Liver (tissue), 3 donors: Measurements from ENCODE around the gene PTPRD.

Experiments used
- HNF4G ChIP-seq: IDR thresholded peaks from 2 replicates; pipeline ENCODE4 v1.6.1; 2016; ENCODE audit warnings: antibody characterized with exemption
- MAX ChIP-seq: IDR thresholded peaks from 2 replicates; pipeline ENCODE4 v1.6.1; 2016; ENCODE audit warnings: antibody characterized with exemption
- RAD21 ChIP-seq, 2 donors: IDR thresholded peaks; 2 replicates each; pipeline ENCODE4 v1.6.1; 2016; ENCODE audit warnings: antibody characterized with exemption in 2 of 2, mild to moderate bottlenecking in 2 of 2
- TF ChIP-seq, protein P1 (sequence below): fragments of 150-350 bp; IDR thresholded peaks from 2 replicates; pipeline ENCODE4 v1.5.1; 2017; ENCODE audit warnings: improper control_type of control experiment, low read depth, low read length; ENCODE audit not compliant: missing input control
- donor health status: healthy.
- donor health status: healthy.

- TF ChIP-seq, protein P1, sequence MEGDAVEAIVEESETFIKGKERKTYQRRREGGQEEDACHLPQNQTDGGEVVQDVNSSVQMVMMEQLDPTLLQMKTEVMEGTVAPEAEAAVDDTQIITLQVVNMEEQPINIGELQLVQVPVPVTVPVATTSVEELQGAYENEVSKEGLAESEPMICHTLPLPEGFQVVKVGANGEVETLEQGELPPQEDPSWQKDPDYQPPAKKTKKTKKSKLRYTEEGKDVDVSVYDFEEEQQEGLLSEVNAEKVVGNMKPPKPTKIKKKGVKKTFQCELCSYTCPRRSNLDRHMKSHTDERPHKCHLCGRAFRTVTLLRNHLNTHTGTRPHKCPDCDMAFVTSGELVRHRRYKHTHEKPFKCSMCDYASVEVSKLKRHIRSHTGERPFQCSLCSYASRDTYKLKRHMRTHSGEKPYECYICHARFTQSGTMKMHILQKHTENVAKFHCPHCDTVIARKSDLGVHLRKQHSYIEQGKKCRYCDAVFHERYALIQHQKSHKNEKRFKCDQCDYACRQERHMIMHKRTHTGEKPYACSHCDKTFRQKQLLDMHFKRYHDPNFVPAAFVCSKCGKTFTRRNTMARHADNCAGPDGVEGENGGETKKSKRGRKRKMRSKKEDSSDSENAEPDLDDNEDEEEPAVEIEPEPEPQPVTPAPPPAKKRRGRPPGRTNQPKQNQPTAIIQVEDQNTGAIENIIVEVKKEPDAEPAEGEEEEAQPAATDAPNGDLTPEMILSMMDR: no peak
- TF ChIP-seq HNF4G: no peak
- TF ChIP-seq RAD21 (IDR thresholded peaks at IDR 0.05): no peak
- no peak for TF ChIP-seq MAX
Observed at GRCh38 chr9:9552665-9553064, 1060.1 kb downstream of the PTPRD start.
